Heart left ventricle (tissue), 13 donors: ENCODE measurements around the gene U2AF1L4.

Experiments
- POLR2A ChIP-seq, 2 donors: fragments of 450-650 bp; IDR thresholded peaks; one replicate each; pipeline ENCODE4 v1.6.1; 2017; ENCODE audit warnings: antibody characterized with exemption in 2 of 2, mild to moderate bottlenecking in 2 of 2, moderate library complexity in 2 of 2
- TF ChIP-seq, protein P1 (sequence below), 12 donors: fragments of 200-600 bp; sonication (generic) in 4 of 12; IDR thresholded peaks; one replicate each; pipeline versions ENCODE4 v1.5.0 to v1.8.0; 2018 to 2022; ENCODE audit warnings: antibody characterized with exemption in 12 of 12, mild to moderate bottlenecking in 5 of 12
- donor health status: ischemic (EF 13 %, LVEDD 7.1; RV severe dilation, severe dysfunction).
- donor health status: DM: no; HTN: yes; CAD: no.
- donor health status: DM: no; HTN: no; CAD: no.
- donor health status: ischemic (EF 25% LVEDD 6.9; RV normal size, moderate dysfunction).
- donor health status: ischemic (EF 25% LVEDD 5.7; RV mildly dilated, moderate dysfunction).
- donor health status: ischemic (EF 35%, LVEDD 5.7; RV mildly dilated, moderate dysfunction).
- donor health status: nonischemic (EF 11% LVEDD 7.7; RV severe dilation, severe dysfunction).
- donor health status: DM: yes; HTN: yes; CAD: no.
- donor health status: PGD.
- donor health status: ischemic (EF 29% LVEDD 5.4; RV normal size, mild dysfunction).
- donor health status: nonischemic (EF 23%, LVEDD 6.1; RV moderate dilation, normal function).

DNA sequence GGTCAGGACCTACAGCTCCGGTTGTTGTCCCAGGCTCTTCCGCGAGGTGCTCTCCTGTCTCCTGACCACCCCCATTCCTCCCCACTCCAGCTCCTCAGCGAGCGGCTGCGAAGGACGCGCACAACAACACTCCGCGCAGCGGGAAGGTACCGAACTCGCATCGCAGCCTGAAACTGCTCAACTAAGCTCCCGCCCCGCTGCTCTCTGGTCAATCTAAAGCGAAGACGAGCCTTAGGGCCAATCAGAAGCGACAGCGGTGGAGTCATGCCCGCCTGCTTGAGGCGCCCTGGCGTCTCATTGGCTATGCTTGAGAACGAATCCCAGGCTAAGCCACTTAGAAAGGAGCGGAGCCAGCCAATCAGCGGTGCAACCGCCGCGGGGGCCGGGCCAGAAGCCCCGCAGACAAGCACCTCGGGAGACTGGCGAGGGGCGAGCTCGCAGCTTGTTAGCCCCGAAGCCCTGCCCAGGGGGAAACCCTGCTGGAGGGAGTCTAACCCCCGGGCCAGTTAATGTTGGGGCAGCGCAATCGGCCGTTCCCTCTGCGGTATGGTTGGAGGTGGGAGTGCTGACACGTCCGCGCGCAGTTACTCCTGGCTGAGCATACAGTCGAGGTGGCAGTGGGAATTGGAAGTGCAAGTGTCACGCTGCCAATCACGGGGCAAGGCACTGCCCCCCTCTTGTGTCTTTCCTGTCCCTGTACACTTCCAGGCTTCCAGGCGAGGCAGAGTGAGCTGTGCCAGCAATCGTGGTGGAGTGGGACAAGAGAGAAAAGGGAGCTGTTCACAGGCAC is 42.8 kb downstream of the U2AF1L4 start:
- TF ChIP-seq, protein P1, sequence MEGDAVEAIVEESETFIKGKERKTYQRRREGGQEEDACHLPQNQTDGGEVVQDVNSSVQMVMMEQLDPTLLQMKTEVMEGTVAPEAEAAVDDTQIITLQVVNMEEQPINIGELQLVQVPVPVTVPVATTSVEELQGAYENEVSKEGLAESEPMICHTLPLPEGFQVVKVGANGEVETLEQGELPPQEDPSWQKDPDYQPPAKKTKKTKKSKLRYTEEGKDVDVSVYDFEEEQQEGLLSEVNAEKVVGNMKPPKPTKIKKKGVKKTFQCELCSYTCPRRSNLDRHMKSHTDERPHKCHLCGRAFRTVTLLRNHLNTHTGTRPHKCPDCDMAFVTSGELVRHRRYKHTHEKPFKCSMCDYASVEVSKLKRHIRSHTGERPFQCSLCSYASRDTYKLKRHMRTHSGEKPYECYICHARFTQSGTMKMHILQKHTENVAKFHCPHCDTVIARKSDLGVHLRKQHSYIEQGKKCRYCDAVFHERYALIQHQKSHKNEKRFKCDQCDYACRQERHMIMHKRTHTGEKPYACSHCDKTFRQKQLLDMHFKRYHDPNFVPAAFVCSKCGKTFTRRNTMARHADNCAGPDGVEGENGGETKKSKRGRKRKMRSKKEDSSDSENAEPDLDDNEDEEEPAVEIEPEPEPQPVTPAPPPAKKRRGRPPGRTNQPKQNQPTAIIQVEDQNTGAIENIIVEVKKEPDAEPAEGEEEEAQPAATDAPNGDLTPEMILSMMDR (IDR thresholded peaks at IDR 0.05), result no peak
- TF ChIP-seq POLR2A (IDR thresholded peaks at IDR 0.05), result peak in 1 of 2 donors; percentile 64
